ENCODE data around the gene CDC42BPB. TPM values are rescaled to one million over a fixed set of nuclear protein-coding genes. Genes with fewer than 3 reads are reported as not detected.

Gene CDC42BPB
- total RNA-seq, 1 experiment from 2014 or later: 103 TPM

DNA sequence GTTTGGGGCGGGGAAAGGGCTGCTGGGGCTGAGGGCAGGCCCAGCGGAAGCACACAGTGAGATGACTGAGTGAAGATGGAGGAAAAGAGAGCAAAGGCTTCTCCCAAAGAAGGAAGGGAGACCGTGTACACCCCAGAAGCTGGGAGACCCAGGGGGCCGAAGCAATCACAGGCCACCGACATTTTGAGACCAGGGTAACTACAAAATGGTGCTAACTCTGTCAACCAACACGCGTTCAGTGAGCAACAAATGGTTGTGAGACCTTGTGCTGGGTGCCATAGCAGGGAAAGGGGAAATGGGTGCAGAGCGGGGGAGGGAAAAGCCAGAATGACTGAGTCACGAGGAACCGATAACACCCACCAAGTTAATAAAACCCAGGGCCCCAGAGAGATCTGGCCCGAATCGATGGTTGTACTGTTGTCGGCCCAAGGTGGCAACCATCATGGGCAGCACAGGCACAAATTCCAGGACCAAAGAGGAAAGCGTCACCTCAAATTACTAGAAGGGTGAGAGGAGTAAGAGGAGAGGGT is 50.3 kb downstream of the CDC42BPB start:
- WGBS (ENCODE audit: extremely low coverage, insufficient read length, low lambda C conversion rate): no CpG with 5 or more reads among the region's 14 CpGs
- Histone ChIP-seq H3T11ph (ENCODE audit: low read length) (no peak overlapping the region), H3K4ac (ENCODE audit: low read depth, low read length) (no peak overlapping the region), H3K79me1 (ENCODE audit: insufficient read depth, low read depth, low read length, poor library complexity, severe bottlenecking) (peaks cover 4% of the 10 kb centered on the region), H3K27ac (ENCODE audit: insufficient read length, low read depth, low read length) (no peak overlapping the region), H3K27me3 (ENCODE audit: insufficient read depth, low read length) (no peaks in the 10 kb centered on the region), H2BK12ac (ENCODE audit: insufficient read length, low read depth, low read length) (no peak overlapping the region), H2BK15ac (ENCODE audit: low read depth, low read length) (no peak overlapping the region), H2BK20ac (ENCODE audit: low read depth, low read length, poor library complexity, severe bottlenecking) (no peak overlapping the region), H3K4me2 (ENCODE audit: insufficient read depth, insufficient read length, low read length) (no peak overlapping the region), H3K9ac (ENCODE audit: extremely low read depth, insufficient read length, low read length) (no peak overlapping the region), H3K4me1 (ENCODE audit: insufficient read depth, low read length) (no peaks in the 10 kb centered on the region), H3K23ac (ENCODE audit: insufficient read length, low read depth, low read length) (no peak overlapping the region), H2BK5ac (ENCODE audit: insufficient read length, low read length) (no peak overlapping the region), H2BK120ac (ENCODE audit: low read depth, low read length, poor library complexity, severe bottlenecking) (no peak overlapping the region), H4K5ac (ENCODE audit: insufficient read length, low read depth, low read length) (no peak overlapping the region), H3K14ac (ENCODE audit: insufficient read depth, low read length) (no peak overlapping the region; the same call in 1 of the 2 replicates), H3K23me2 (ENCODE audit: insufficient read length, low read depth, low read length, poor library complexity, severe bottlenecking) (no peaks in the 10 kb centered on the region), H2AK5ac (ENCODE audit: insufficient read length, low read length) (no peak overlapping the region), H3K79me2 (ENCODE audit: insufficient read depth, low read length) (no peaks in the 10 kb centered on the region), H3K9me3 (ENCODE audit: control insufficient read depth, low read depth, low read length) (no peaks in the 10 kb centered on the region), H4K20me1 (ENCODE audit: control insufficient read depth, insufficient read depth, insufficient read length) (no peaks in the 10 kb centered on the region), H3K18ac (ENCODE audit: insufficient read length, low read depth, low read length) (no peak overlapping the region), H4K8ac (replicated peaks; ENCODE audit: insufficient read length, low read depth, low read length) (no peak overlapping the region), H2AFZ (ENCODE audit: low read length) (no peak overlapping the region), H3K56ac (ENCODE audit: insufficient read length, low read depth, low read length) (no peak overlapping the region), H4K91ac (ENCODE audit: insufficient read length, low read depth, low read length) (no peak overlapping the region)
- Mint-ChIP-seq H3K27ac (peak overlapping the region in 2 of 3 experiments; percentile 57 to 74; a peak in 2 of 7 replicates), H3K4me3 (no peak overlapping the region), H3K4me1 (no peaks in the 10 kb centered on the region), H3K36me3 (ENCODE audit: insufficient read depth in 1 of 3, low read depth in 3 of 3) (peaks cover 13 to 72% (median 40%) of the 10 kb centered on the region in 3 experiments; a peak in 6 of 7 replicates), H3K27me3 (ENCODE audit: low read depth) (no peaks in the 10 kb centered on the region), H3K9me3 (no peaks in the 10 kb centered on the region)
- no peak for DNase-seq
- TF ChIP-seq, protein P1, sequence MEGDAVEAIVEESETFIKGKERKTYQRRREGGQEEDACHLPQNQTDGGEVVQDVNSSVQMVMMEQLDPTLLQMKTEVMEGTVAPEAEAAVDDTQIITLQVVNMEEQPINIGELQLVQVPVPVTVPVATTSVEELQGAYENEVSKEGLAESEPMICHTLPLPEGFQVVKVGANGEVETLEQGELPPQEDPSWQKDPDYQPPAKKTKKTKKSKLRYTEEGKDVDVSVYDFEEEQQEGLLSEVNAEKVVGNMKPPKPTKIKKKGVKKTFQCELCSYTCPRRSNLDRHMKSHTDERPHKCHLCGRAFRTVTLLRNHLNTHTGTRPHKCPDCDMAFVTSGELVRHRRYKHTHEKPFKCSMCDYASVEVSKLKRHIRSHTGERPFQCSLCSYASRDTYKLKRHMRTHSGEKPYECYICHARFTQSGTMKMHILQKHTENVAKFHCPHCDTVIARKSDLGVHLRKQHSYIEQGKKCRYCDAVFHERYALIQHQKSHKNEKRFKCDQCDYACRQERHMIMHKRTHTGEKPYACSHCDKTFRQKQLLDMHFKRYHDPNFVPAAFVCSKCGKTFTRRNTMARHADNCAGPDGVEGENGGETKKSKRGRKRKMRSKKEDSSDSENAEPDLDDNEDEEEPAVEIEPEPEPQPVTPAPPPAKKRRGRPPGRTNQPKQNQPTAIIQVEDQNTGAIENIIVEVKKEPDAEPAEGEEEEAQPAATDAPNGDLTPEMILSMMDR (conservative IDR thresholded peaks at IDR 0.05): no peak

Measured in H9 (cell line).